AG04450 (cell line): ENCODE measurements around the gene VPS18. TPM values are rescaled to one million over a fixed set of nuclear protein-coding genes. Genes with fewer than 3 reads are reported as not detected.

ENCODE experiments used
- CTCF ChIA-PET: fragments of 300-600, 350-600 bp; formaldehyde crosslinking; extraction: SDS; loops from one replicate; lab custom pipeline; 2022; ENCODE audit warnings: antibody characterized with exemption, inconsistent platforms; lab: Charles Lee
- POLR2A ChIA-PET: fragments of 350-600 bp; formaldehyde crosslinking; extraction: SDS; loops from one replicate; lab custom pipeline; 2021; ENCODE audit warnings: antibody characterized with exemption, inconsistent platforms; lab: Yijun Ruan, JAX
- DNase-seq: peaks from one replicate; pipeline ENCODE4 v3.0.0-alpha.2; 2011; ENCODE audit warnings: low read depth, low spot score
- H3K27ac ChIP-seq: one replicate; pipeline ENCODE4 v1.5.1; 2012; ENCODE audit warnings: low read depth, low read length, control low read depth
- H3K27me3 ChIP-seq: one replicate; pipeline ENCODE4 v1.6.0; 2012; ENCODE audit warnings: low read length; ENCODE audit not compliant: control insufficient read depth, insufficient read depth
- H3K4me3 ChIP-seq: 2 replicates; pipeline ENCODE4 v1.5.1; 2011; ENCODE audit warnings: mild to moderate bottlenecking, low read depth, low read length, control low read depth
- H3K9me3 ChIP-seq: 2 replicates; pipeline ENCODE4 v1.5.1; 2012; ENCODE audit warnings: low read length; ENCODE audit not compliant: control insufficient read depth, insufficient read depth
- CTCF ChIP-seq: IDR thresholded peaks from 2 replicates; pipeline ENCODE4 v1.5.1; 2011; ENCODE audit warnings: low read depth, low read length, control low read depth, inconsistent platforms
- polyA plus RNA-seq: library from polyadenylated mRNA; depleted of rRNA; stranded (reverse); fragments of >200 nt; gene quantifications from 2 replicates; pipeline ENCODE4 v1.2.3, GENCODE V29; 2011

VPS18 gene
- polyA plus RNA-seq, 1 experiment: 18.7 TPM

GRCh38 chr15:40937762-40938535 is 43.7 kb downstream of the VPS18 start:
- no peaks in the 10 kb centered on the region; the same call in 1 of the 2 replicates for H3K9me3 ChIP-seq
- no peaks in the 10 kb centered on the region for H3K27me3 ChIP-seq
- no peak overlapping the region for H3K27ac ChIP-seq
- TF ChIP-seq CTCF: peak; percentile 33
- ChIA-PET CTCF (interaction anchor here (0.7 to 1.4 kb wide), 3 partner anchors 27 to 566 kb away, joined by 3 to 6 read pairs (median 3); no protein-coding TSS in a partner anchor), POLR2A (interaction anchor here (0.9 kb wide), 1 partner anchor 16 kb away, joined by 4 read pairs; the partner anchor contains the start of gene CHAC1)
- no peak overlapping the region for H3K4me3 ChIP-seq
- DNase-seq: no peak

- ChIA-PET POLR2A (interaction anchor here (0.9 kb wide), 1 partner anchor 15 kb away, joined by 4 read pairs; the partner anchor contains the start of gene CHAC1), CTCF (interaction anchor here (0.7 to 1.4 kb wide), 3 partner anchors 27 to 565 kb away, joined by 3 to 6 read pairs (median 3); no protein-coding TSS in a partner anchor)
Observed at GRCh38 chr15:40938536-40938870, 44.3 kb downstream of the VPS18 start.

GRCh38 chr15:40940296-40940801 is 46.1 kb downstream of the VPS18 start:
- H3K27ac ChIP-seq: peak overlapping the region; percentile 39
- DNase-seq: no peak
- no peaks in the 10 kb centered on the region; the same call in 1 of the 2 replicates for H3K9me3 ChIP-seq
- no peaks in the 10 kb centered on the region for H3K27me3 ChIP-seq
- ChIA-PET CTCF (interaction anchor here (0.7 to 4.3 kb wide), 9 partner anchors 9 to 79 kb away, joined by 3 to 89 read pairs (median 8); no protein-coding TSS in a partner anchor), POLR2A (interaction anchor here (0.6 to 3.2 kb wide), 2 partner anchors 13 to 30 kb away, joined by 5 to 29 read pairs; partner anchors contain the start of gene CHAC1)
- H3K4me3 ChIP-seq: no peak overlapping the region
- no peak for TF ChIP-seq CTCF

More at GRCh38 chr15:40938536-40938870, 44.3 kb downstream of the VPS18 start:
- Histone ChIP-seq H3K4me3 (no peak overlapping the region), H3K27ac (no peak overlapping the region), H3K9me3 (no peaks in the 10 kb centered on the region; the same call in 1 of the 2 replicates), H3K27me3 (no peaks in the 10 kb centered on the region)
- TF ChIP-seq CTCF: no peak
- no peak for DNase-seq

- no peak for DNase-seq
- Histone ChIP-seq H3K4me3 (peak overlapping the region; percentile 50), H3K27me3 (no peaks in the 10 kb centered on the region), H3K27ac (peak overlapping the region; percentile 73), H3K9me3 (no peaks in the 10 kb centered on the region; the same call in 1 of the 2 replicates)
- ChIA-PET CTCF (interaction anchor here (0.5 to 4.3 kb wide), 40 partner anchors 8 to 304 kb away, joined by 3 to 89 read pairs (median 4); partner anchors contain the start of gene CHAC1), POLR2A (interaction anchor here (1.0 to 3.2 kb wide), 8 partner anchors 10 to 77 kb away, joined by 3 to 29 read pairs (median 4); partner anchors contain the start of gene CHAC1)
- no peak for TF ChIP-seq CTCF
Observed at GRCh38 chr15:40941068-40941527, 46.8 kb downstream of the VPS18 start.
